CD14-positive monocyte (primary cell): ENCODE measurements around the gene MRPL43. TPM values are rescaled to one million over a fixed set of nuclear protein-coding genes. Genes with fewer than 3 reads are reported as not detected.
"Not testable (repeated sequence)": the region's sequence is repeated elsewhere in the genome, so short reads cannot be mapped to it uniquely, and the experiment has no call there.

Source experiments
- DNase-seq, 3 donors: peaks; one replicate each; pipeline ENCODE4 v3.0.0-alpha.2; 2011 to 2022
- H2AFZ ChIP-seq: 2 replicates; pipeline ENCODE4 v1.6.0; 2012; ENCODE audit warnings: mild to moderate bottlenecking, low read depth, low read length, inconsistent platforms; ENCODE audit not compliant: insufficient read depth, poor library complexity, severe bottlenecking
- H3K27ac ChIP-seq, 2 donors: 1 replicate in 1 of 2; 2 replicates in 1 of 2; pipeline ENCODE4 v1.5.1; 2012 to 2013; ENCODE audit warnings: low read length in 2 of 2, control low read depth in 1 of 2, inconsistent platforms in 1 of 2, low read depth in 1 of 2, mild to moderate bottlenecking in 1 of 2
- H3K27me3 ChIP-seq, 2 donors: one replicate each; pipeline versions ENCODE4 v1.6.0 to v1.6.1; 2011 to 2013; ENCODE audit warnings: low read length in 2 of 2; ENCODE audit not compliant: control insufficient read depth in 2 of 2, insufficient read depth in 2 of 2
- H3K36me3 ChIP-seq, 2 donors: replicated peaks in 1 of 2; 1 replicate in 1 of 2; 2 replicates in 1 of 2; pipeline versions ENCODE4 v1.5.1 to v1.6.1; 2012 to 2013; ENCODE audit warnings: low read length in 2 of 2, control low read depth in 1 of 2, inconsistent platforms in 1 of 2, mild to moderate bottlenecking in 1 of 2; ENCODE audit not compliant: insufficient read depth in 2 of 2, control insufficient read depth in 1 of 2
- H3K4me1 ChIP-seq, 2 donors: 1 replicate in 1 of 2; 2 replicates in 1 of 2; pipeline versions ENCODE4 v1.5.1 to v1.6.1; 2012 to 2013; ENCODE audit warnings: low read length in 2 of 2, control low read depth in 1 of 2, inconsistent platforms in 1 of 2, mild to moderate bottlenecking in 1 of 2, moderate library complexity in 1 of 2; ENCODE audit not compliant: insufficient read depth in 2 of 2, control insufficient read depth in 1 of 2
- H3K4me2 ChIP-seq: replicated peaks from 2 replicates; pipeline ENCODE3; 2012; ENCODE audit warnings: low read length, moderate library complexity, mild to moderate bottlenecking; ENCODE audit not compliant: poor library complexity, severe bottlenecking; ENCODE audit errors: extremely low read depth
- H3K4me3 ChIP-seq, 3 experiments: fragments of 200-600 bp in 1 of 3; sonication (generic) in 1 of 3; replicated peaks in 1 of 3; 1 replicate in 2 of 3; 2 replicates in 1 of 3; pipeline ENCODE4 v1.5.1; 2011 to 2013; ENCODE audit warnings: low read length in 3 of 3, mild to moderate bottlenecking in 3 of 3, control low read depth in 2 of 3, low read depth in 2 of 3, inconsistent platforms in 1 of 3, moderate library complexity in 1 of 3
- H3K79me2 ChIP-seq: 2 replicates; pipeline ENCODE4 v1.6.0; 2012; ENCODE audit warnings: mild to moderate bottlenecking, control low read depth, inconsistent platforms, low read length, moderate library complexity; ENCODE audit not compliant: insufficient read depth
- H3K9ac ChIP-seq: 2 replicates; pipeline ENCODE4 v1.6.0; 2017; ENCODE audit warnings: low read length, mild to moderate bottlenecking; ENCODE audit not compliant: insufficient read depth, poor library complexity, severe bottlenecking
- H3K9me3 ChIP-seq, 2 donors: replicated peaks in 1 of 2; 1 replicate in 1 of 2; 2 replicates in 1 of 2; pipeline versions ENCODE4 v1.5.1 to v1.6.1; 2012 to 2013; ENCODE audit warnings: low read length in 2 of 2, control low read depth in 1 of 2; ENCODE audit not compliant: control insufficient read depth in 1 of 2, insufficient read depth in 1 of 2
- H4K20me1 ChIP-seq: 2 replicates; pipeline ENCODE4 v1.6.0; 2012; ENCODE audit warnings: mild to moderate bottlenecking, low read length, control low read depth, moderate library complexity; ENCODE audit not compliant: insufficient read depth
- H3K27ac Mint-ChIP-seq, 7 donors: one replicate each; pipeline ENCODE4 v1.8.0; 2020; ENCODE audit warnings: mild to moderate bottlenecking in 7 of 7, mixed read lengths in 7 of 7, moderate library complexity in 6 of 7, inconsistent platforms in 2 of 7
- H3K27me3 Mint-ChIP-seq, 3 donors: one replicate each; pipeline ENCODE4 v1.8.0; 2021 to 2022; ENCODE audit warnings: low read depth in 3 of 3, mild to moderate bottlenecking in 3 of 3, mixed read lengths in 3 of 3, moderate library complexity in 3 of 3, inconsistent platforms in 1 of 3
- H3K36me3 Mint-ChIP-seq, 2 donors: one replicate each; pipeline ENCODE4 v1.8.0; 2020; ENCODE audit warnings: mixed read lengths in 2 of 2, inconsistent platforms in 1 of 2, mild to moderate bottlenecking in 1 of 2
- H3K4me1 Mint-ChIP-seq: one replicate; pipeline ENCODE4 v1.8.0; 2020; ENCODE audit warnings: mild to moderate bottlenecking, mixed read lengths
- H3K4me3 Mint-ChIP-seq, 2 donors: one replicate each; pipeline ENCODE4 v1.8.0; 2020; ENCODE audit warnings: mild to moderate bottlenecking in 2 of 2, mixed read lengths in 2 of 2, moderate library complexity in 1 of 2
- H3K9me3 Mint-ChIP-seq, 7 donors: one replicate each; pipeline ENCODE4 v1.8.0; 2020 to 2022; ENCODE audit warnings: mixed read lengths in 7 of 7, mild to moderate bottlenecking in 6 of 7, moderate library complexity in 6 of 7, inconsistent platforms in 2 of 7
- WGBS: methylation state at CpG from one replicate; pipeline ENCODE4 v1.1.5; 2013; ENCODE audit warnings: missing lambda C conversion rate; ENCODE audit not compliant: insufficient coverage; 5-methylcytosine and 5-hydroxymethylcytosine counted together
- intact Hi-C, 2 donors: fragments of 100-400 bp; cut with micrococcal nuclease; formaldehyde crosslinking; loops; one replicate each; pipeline versions ENCODE4 v1.15.0 to v1.15.1; 2023
- polyA plus RNA-seq, 3 donors: library from polyadenylated mRNA; depleted of rRNA in 1 of 3; unstranded in 2 of 3; stranded (reverse) in 1 of 3; fragments of 300-500 nt in 2 of 3; fragments of >200 nt in 1 of 3; fragmentation: Illumina TruSeq in 2 of 3; gene quantifications; 1 replicate in 2 of 3; 2 replicates in 1 of 3; pipeline ENCODE4 v1.2.3, GENCODE V29; 2012 to 2021
- TF ChIP-seq, protein P1 (sequence below): fragments of 200-600 bp; IDR thresholded peaks from one replicate; pipeline ENCODE4 v1.8.0; 2022; ENCODE audit warnings: antibody characterized with exemption, mild to moderate bottlenecking

The MRPL43 gene
- polyA plus RNA-seq, 3 donors, result 69.5 to 123 (median 98.0) TPM

DNA sequence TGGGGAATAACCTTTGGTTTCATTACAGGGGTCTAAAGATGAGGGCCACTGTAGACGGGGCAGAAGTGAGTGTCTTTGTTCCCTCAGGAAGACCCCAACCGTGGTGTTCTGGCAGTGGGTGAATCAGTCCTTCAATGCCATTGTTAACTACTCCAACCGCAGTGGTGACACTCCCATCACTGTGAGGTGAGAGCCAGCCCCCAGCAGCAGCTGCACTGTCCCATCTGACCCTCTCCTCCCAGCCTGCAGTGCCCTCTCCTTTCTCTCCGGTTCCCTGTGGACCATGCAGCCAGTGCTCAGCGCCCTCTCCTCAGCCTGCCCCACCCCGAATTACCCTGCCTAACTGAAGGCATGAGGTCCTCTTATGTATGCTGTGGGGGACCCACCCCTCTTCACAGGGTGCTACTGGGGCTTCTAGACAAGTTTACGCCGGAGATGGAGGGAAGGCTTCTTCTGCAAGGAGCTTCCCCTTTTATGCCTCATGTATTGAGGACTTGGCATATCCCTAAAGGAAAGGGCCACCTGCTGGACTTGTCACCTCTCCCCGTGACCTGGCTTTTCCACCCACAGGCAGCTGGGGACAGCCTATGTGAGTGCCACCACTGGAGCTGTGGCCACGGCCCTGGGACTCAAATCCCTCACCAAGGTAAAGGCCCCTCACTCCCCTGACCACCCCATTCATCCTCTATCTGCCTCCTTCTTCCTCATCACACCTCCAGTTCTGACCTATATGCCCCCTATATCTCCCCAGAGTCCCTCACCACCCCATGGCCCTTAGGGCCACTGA lies 48.8 kb upstream of the MRPL43 start:
- Mint-ChIP-seq H3K4me1 (peaks cover 23% of the 10 kb centered on the region), H3K9me3 (no peaks in the 10 kb centered on the region), H3K36me3 (peaks cover 61 to 69% of the 10 kb centered on the region in 2 donors), H3K4me3 (no peak overlapping the region), H3K27ac (peak overlapping the region in 1 of 7 donors; percentile 50), H3K27me3 (peaks cover 0 to 4% (median 0%) of the 10 kb centered on the region in 3 donors)
- Histone ChIP-seq H3K27ac (no peak overlapping the region), H3K27me3 (no peaks in the 10 kb centered on the region), H3K9me3 (no peaks in the 10 kb centered on the region), H3K4me1 (peaks cover 9 to 21% of the 10 kb centered on the region in 2 donors), H3K36me3 (peaks cover 51 to 61% of the 10 kb centered on the region in 2 donors), H2AFZ (no peak overlapping the region), H4K20me1 (peaks cover 17% of the 10 kb centered on the region), H3K4me2 (no peak overlapping the region), H3K9ac (no peak overlapping the region), H3K4me3 (no peak overlapping the region), H3K79me2 (peaks cover 7% of the 10 kb centered on the region)
- 89% methylated on average over 8 of the region's 10 CpGs for WGBS
- intact Hi-C loops, result no loop called here
- DNase-seq, result no peak
- TF ChIP-seq, protein P1, sequence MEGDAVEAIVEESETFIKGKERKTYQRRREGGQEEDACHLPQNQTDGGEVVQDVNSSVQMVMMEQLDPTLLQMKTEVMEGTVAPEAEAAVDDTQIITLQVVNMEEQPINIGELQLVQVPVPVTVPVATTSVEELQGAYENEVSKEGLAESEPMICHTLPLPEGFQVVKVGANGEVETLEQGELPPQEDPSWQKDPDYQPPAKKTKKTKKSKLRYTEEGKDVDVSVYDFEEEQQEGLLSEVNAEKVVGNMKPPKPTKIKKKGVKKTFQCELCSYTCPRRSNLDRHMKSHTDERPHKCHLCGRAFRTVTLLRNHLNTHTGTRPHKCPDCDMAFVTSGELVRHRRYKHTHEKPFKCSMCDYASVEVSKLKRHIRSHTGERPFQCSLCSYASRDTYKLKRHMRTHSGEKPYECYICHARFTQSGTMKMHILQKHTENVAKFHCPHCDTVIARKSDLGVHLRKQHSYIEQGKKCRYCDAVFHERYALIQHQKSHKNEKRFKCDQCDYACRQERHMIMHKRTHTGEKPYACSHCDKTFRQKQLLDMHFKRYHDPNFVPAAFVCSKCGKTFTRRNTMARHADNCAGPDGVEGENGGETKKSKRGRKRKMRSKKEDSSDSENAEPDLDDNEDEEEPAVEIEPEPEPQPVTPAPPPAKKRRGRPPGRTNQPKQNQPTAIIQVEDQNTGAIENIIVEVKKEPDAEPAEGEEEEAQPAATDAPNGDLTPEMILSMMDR, result no peak

DNA sequence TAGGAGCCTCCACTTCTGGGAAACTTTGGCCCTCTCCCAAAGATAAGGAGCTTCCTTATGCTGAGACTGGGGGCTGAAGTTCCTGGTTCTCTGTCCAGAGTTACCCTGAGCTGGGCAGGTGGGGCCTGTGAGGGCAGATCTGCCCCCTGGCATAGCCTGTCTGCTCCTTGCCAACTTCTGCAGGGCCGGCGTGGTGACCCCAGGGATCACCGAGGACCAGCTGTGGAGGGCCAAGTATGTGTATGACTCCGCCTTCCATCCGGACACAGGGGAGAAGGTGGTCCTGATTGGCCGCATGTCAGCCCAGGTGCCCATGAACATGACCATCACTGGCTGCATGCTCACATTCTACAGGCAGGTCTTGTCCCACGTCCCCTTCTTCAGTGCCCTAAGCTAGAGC lies 48.0 kb upstream of the MRPL43 start:
- no peak overlapping the region for H3K9ac ChIP-seq
- intact Hi-C loops, result no loop called here
- H3K79me2 ChIP-seq, result peaks cover 7% of the 10 kb centered on the region
- no peak overlapping the region for H3K27ac ChIP-seq
- H4K20me1 ChIP-seq, result peaks cover 17% of the 10 kb centered on the region
- peaks cover 26% of the 10 kb centered on the region for H3K4me1 Mint-ChIP-seq
- H3K36me3 Mint-ChIP-seq, result peaks cover 60 to 63% of the 10 kb centered on the region in 2 donors
- no peaks in the 10 kb centered on the region for H3K9me3 ChIP-seq
- WGBS, result 99% methylated on average over 7 of the region's 7 CpGs
- no peak overlapping the region for H2AFZ ChIP-seq
- no peak overlapping the region for H3K4me3 Mint-ChIP-seq
- H3K27me3 Mint-ChIP-seq, result peaks cover 1 to 5% (median 4%) of the 10 kb centered on the region in 3 donors
- TF ChIP-seq, protein P1, result no peak
- H3K4me1 ChIP-seq, result peaks cover 15 to 29% of the 10 kb centered on the region in 2 donors
- no peak for DNase-seq
- H3K9me3 Mint-ChIP-seq, result peaks cover 0 to 1% (median 0%) of the 10 kb centered on the region in 7 donors
- no peak overlapping the region for H3K4me3 ChIP-seq
- no peak overlapping the region for H3K27ac Mint-ChIP-seq
- H3K4me2 ChIP-seq, result no peak overlapping the region
- peaks cover 51 to 60% of the 10 kb centered on the region in 2 donors for H3K36me3 ChIP-seq
- no peaks in the 10 kb centered on the region for H3K27me3 ChIP-seq

GRCh38 chr10:101034404-101034803 lies 47.1 kb upstream of the MRPL43 start:
- WGBS, result 95% methylated on average over 4 of the region's 4 CpGs
- H3K9ac ChIP-seq, intact Hi-C loops, H3K9me3 ChIP-seq, H3K27me3 Mint-ChIP-seq, H2AFZ ChIP-seq, H3K4me3 ChIP-seq, DNase-seq, H3K27me3 ChIP-seq, H3K9me3 Mint-ChIP-seq, H3K27ac Mint-ChIP-seq, H3K4me3 Mint-ChIP-seq, H3K79me2 ChIP-seq, H3K4me2 ChIP-seq, H3K27ac ChIP-seq: not testable (repeated sequence)
- peaks cover 17% of the 10 kb centered on the region for H4K20me1 ChIP-seq
- H3K36me3 Mint-ChIP-seq, result peaks cover 52 to 54% of the 10 kb centered on the region in 2 donors
- H3K4me1 ChIP-seq, result peaks cover 25 to 38% of the 10 kb centered on the region in 2 donors
- peaks cover 31% of the 10 kb centered on the region for H3K4me1 Mint-ChIP-seq
- H3K36me3 ChIP-seq, result peaks cover 47 to 51% of the 10 kb centered on the region in 2 donors
